HG02852 (cell line): ENCODE data around the gene A2ML1.
"Not testable (repeated sequence)": the region's sequence is repeated elsewhere in the genome, so short reads cannot be mapped to it uniquely, and the experiment has no call there.

Experiments
- ATAC-seq: cut with Tn5 transposase; IDR thresholded peaks from one replicate; pipeline ENCODE4 v1.9.1; 2021; ENCODE audit warnings: mild to moderate bottlenecking, moderate library complexity; ENCODE audit not compliant: unreplicated experiment

The A2ML1 gene

GRCh38 chr12:8816448-8817050, 5.9 kb upstream of the A2ML1 start:
- ATAC-seq = no peak

GRCh38 chr12:8817856-8818255, 4.6 kb upstream of the A2ML1 start:
- no peak for ATAC-seq

GRCh38 chr12:8818526-8818925, 3.9 kb upstream of the A2ML1 start:
- no peak for ATAC-seq

- no peak for ATAC-seq
These were observed 2.8 kb upstream of the A2ML1 start for GRCh38 chr12:8819666-8819980.

GRCh38 chr12:8820676-8821407, 1.6 kb upstream of the A2ML1 start:
- not testable (repeated sequence) for ATAC-seq

GRCh38 chr12:8821591-8821990, 830 bp upstream of the A2ML1 start:
- no peak for ATAC-seq

GRCh38 chr12:8823565-8824300, 1.3 kb downstream of the A2ML1 start:
- no peak for ATAC-seq

GRCh38 chr12:8827551-8828256, 5.3 kb downstream of the A2ML1 start:
- no peak for ATAC-seq

- ATAC-seq = no peak
These were observed 6.1 kb downstream of the A2ML1 start for GRCh38 chr12:8828257-8829124.

GRCh38 chr12:8829125-8829518, 6.7 kb downstream of the A2ML1 start:
- no peak for ATAC-seq

- no peak for ATAC-seq
These were observed 7.2 kb downstream of the A2ML1 start for GRCh38 chr12:8829621-8830020.

GRCh38 chr12:8831116-8831515, 8.7 kb downstream of the A2ML1 start:
- no peak for ATAC-seq

GRCh38 chr12:8832500-8832899, 10.1 kb downstream of the A2ML1 start:
- no peak for ATAC-seq

GRCh38 chr12:8834230-8834629, 11.8 kb downstream of the A2ML1 start:
- ATAC-seq = no peak

- no peak for ATAC-seq
These were observed 14.9 kb downstream of the A2ML1 start for GRCh38 chr12:8837291-8837690.

- ATAC-seq = no peak
These were observed 17.9 kb downstream of the A2ML1 start for GRCh38 chr12:8840321-8840720.

- ATAC-seq = no peak
These were observed 18.7 kb downstream of the A2ML1 start for GRCh38 chr12:8840938-8841633.

- no peak for ATAC-seq
These were observed 19.4 kb downstream of the A2ML1 start for GRCh38 chr12:8841778-8842177.

GRCh38 chr12:8844665-8845064, 22.2 kb downstream of the A2ML1 start:
- ATAC-seq = no peak

- no peak for ATAC-seq
These were observed 23.9 kb downstream of the A2ML1 start for GRCh38 chr12:8846305-8846704.
